Tibial nerve (tissue), 4 donors: ENCODE data around the gene HSF5. TPM values are rescaled to one million over a fixed set of nuclear protein-coding genes. Genes with fewer than 3 reads are reported as not detected.
A peak's percentile ranks its signal among the peaks of the same experiment; 100 is the strongest.

ENCODE experiments used
- DNase-seq, 2 donors: peaks; one replicate each; pipeline ENCODE4 v3.0.0-alpha.2; 2019; ENCODE audit warnings: low spot score in 2 of 2
- H3K27ac ChIP-seq, 4 donors: fragments of 200-600 bp; sonication (generic) in 3 of 4; one replicate each; pipeline ENCODE4 v1.5.1; 2017 to 2019; ENCODE audit warnings: mild to moderate bottlenecking in 1 of 4
- H3K27me3 ChIP-seq, 2 donors: fragments of 200-600 bp; sonication (generic) in 1 of 2; one replicate each; pipeline versions ENCODE4 v1.5.1 to v1.6.0; 2017 to 2019
- H3K36me3 ChIP-seq, 3 donors: fragments of 200-600 bp; sonication (generic); one replicate each; pipeline ENCODE4 v1.5.1; 2018 to 2019
- H3K4me1 ChIP-seq, 4 donors: fragments of 200-600 bp; sonication (generic) in 3 of 4; one replicate each; pipeline ENCODE4 v1.5.1; 2017 to 2019
- H3K4me3 ChIP-seq, 4 donors: fragments of 200-600 bp; sonication (generic) in 3 of 4; one replicate each; pipeline ENCODE4 v1.5.1; 2017 to 2019; ENCODE audit warnings: mild to moderate bottlenecking in 1 of 4, moderate library complexity in 1 of 4
- H3K9me3 ChIP-seq, 4 donors: fragments of 200-600 bp; sonication (generic) in 3 of 4; one replicate each; pipeline ENCODE4 v1.5.1; 2017 to 2019
- CTCF ChIP-seq, 5 experiments: fragments of 200-600 bp in 3 of 5; fragments of 450-650 bp in 2 of 5; sonication (generic) in 3 of 5; IDR thresholded peaks; one replicate each; pipeline ENCODE4 v1.5.1; 2016 to 2019; ENCODE audit warnings: antibody characterized with exemption in 5 of 5, mild to moderate bottlenecking in 3 of 5, moderate library complexity in 2 of 5
- EP300 ChIP-seq, 2 donors: sonication (generic); formaldehyde crosslinking; IDR thresholded peaks; one replicate each; pipeline ENCODE4 v1.6.1; 2017; ENCODE audit warnings: antibody characterized with exemption in 2 of 2, mild to moderate bottlenecking in 1 of 2
- POLR2A ChIP-seq, 2 donors: fragments of 450-650 bp; IDR thresholded peaks; one replicate each; pipeline ENCODE4 v1.6.1; 2017; ENCODE audit warnings: antibody characterized with exemption in 2 of 2, mild to moderate bottlenecking in 2 of 2, moderate library complexity in 2 of 2
- WGBS, 2 donors: methylation state at CpG; one replicate each; pipeline ENCODE4 v1.1.5; 2018; 5-methylcytosine and 5-hydroxymethylcytosine counted together
- total RNA-seq, 4 donors: library from RNA; depleted of rRNA; stranded (reverse); fragments of >200 nt; gene quantifications; one replicate each; pipeline ENCODE4 v1.1.0, GENCODE V29; 2016

Gene HSF5
- total RNA-seq, 4 donors from 2014 or later: 0.30 TPM; not detected in 3

DNA sequence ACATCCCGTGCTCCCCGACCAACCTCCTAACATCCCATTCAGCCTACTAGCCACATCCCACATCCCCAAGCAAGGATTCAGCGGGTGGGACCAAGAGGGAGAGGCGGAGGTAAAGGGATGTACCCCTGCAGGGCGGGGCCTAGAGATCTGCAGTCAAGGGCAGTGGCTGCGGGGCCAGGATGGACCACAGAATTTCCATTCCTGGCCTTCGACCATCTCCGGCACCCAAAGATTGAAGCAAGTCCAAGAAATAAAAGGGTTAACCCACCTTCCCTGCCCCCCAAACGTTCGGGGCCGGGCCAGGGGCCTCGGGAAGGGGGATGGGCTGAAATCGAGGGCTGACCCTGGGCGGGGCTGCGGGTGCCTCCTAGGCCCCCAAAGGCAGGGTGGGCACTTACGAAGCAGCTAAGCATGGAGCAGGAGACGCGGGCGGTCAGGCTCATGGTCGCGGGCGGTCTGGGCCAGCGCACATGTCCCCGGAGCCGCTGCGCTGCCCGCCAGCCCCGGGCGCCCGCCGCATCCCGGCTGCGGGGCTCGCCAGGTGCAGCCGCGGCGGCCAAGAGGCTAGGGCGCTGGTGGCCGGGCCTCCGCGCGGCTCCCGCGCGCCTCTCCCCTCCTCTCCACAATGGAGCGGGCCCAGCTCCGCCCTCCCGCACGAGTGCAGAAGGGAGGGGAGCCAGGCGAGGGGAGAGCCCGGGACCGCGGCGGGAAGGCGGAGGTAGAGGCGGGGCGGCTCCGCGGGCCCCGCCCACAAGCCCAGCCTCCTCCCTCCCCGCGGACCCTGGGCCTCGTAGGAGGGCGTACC, 26.0 kb upstream of the HSF5 start, which contains the start of gene MTMR4:
MTMR4 (minus strand) TSS at position 674 of the 805 bp plus-strand sequence; CDS start at position 443, 231 bp downstream.
- Histone ChIP-seq H3K36me3 (peaks cover 0 to 38% (median 10%) of the 10 kb centered on the region in 3 donors), H3K4me1 (peaks cover 0 to 54% (median 29%) of the 10 kb centered on the region in 4 donors), H3K27me3 (no peaks in the 10 kb centered on the region), H3K4me3 (peak within 1 kb of the TSS; percentile 63 to 83 (median 69)), H3K9me3 (no peaks in the 10 kb centered on the region), H3K27ac (peak within 1 kb of the TSS; percentile 66 to 99 (median 80))
- peak in 1 of 5 experiments; percentile 5 for TF ChIP-seq CTCF (IDR thresholded peaks at IDR 0.05)
- peak; percentile 24 to 26 for TF ChIP-seq POLR2A (IDR thresholded peaks at IDR 0.05)
- peak; percentile 22 to 53 for TF ChIP-seq EP300 (IDR thresholded peaks at IDR 0.05)
- 1 to 2% methylated on average over 45 to 55 of the region's 64 CpGs for WGBS, 2 donors
- DNase-seq: peak; percentile 50 to 57

DNA sequence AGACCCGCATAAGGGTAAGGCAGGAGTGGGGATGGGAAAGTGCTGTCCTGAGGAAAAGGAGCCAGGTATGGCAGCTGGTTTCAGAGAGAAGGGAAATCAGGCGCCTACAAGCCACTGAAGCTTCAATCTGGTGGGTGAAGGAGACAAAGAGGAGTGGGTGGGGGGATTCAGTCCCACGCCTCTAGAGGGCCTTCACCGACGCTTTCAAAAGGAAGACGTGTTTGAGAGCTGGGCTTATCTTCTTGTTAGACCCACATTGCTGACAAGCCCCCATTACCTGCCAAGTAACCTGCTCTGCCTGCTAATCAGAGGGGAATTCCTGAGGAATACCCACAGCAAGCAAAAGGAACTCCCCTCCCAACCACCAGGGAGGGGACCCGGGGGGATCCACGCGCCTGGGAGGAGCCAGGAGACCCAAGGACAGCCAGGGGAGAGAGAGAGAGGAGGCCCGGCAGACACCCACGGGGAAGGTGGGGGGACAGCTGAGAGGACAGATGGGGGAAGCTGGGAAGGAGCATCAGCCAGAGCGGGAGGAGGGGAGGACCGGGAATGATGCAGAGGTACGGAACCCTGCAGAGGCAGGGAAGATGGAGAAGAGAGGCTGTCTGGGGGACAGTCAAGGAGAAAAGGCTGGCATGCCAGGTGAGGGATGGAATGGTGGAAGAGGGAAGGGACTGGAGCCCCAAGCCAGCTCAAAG, 25.2 kb upstream of the HSF5 start:
- H3K4me1 ChIP-seq: peaks cover 0 to 50% (median 27%) of the 10 kb centered on the region in 4 donors
- no peak for DNase-seq
- 31 to 34% methylated on average over 14 of the region's 14 CpGs for WGBS, 2 donors
- H3K27ac ChIP-seq: peak overlapping the region in 1 of 4 donors; percentile 99
- no peaks in the 10 kb centered on the region for H3K27me3 ChIP-seq
- no peaks in the 10 kb centered on the region for H3K9me3 ChIP-seq
- peak overlapping the region; percentile 63 to 83 (median 69) for H3K4me3 ChIP-seq
- peaks cover 0 to 46% (median 14%) of the 10 kb centered on the region in 3 donors for H3K36me3 ChIP-seq
- TF ChIP-seq CTCF (IDR thresholded peaks at IDR 0.05) (no peak), EP300 (IDR thresholded peaks at IDR 0.05) (no peak), POLR2A (IDR thresholded peaks at IDR 0.05) (no peak)

DNA sequence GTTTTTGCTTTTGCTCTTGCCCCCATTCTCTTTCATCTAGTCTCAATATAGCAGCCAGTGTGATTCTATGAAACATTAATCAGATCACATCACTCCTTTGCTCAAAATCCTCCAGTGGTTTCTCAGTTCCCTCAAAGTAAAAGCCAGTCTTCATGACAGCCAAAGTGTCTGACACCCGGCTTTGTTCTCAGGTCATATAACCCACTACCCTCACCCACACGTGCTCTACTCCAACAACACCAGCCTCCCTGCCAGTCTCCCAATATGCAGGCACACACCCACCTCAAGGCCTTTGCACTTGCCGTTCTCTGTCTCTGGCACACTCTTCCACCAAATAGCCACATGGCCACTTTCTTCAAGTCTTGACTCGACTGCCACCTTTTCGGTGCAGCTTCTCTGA, 21.9 kb upstream of the HSF5 start:
- no peaks in the 10 kb centered on the region for H3K27me3 ChIP-seq
- no peak overlapping the region for H3K27ac ChIP-seq
- H3K4me3 ChIP-seq: no peak overlapping the region
- DNase-seq: no peak
- no peaks in the 10 kb centered on the region for H3K9me3 ChIP-seq
- peaks cover 0 to 79% (median 23%) of the 10 kb centered on the region in 3 donors for H3K36me3 ChIP-seq
- WGBS, 2 donors: 78 to 88% methylated on average over 5 of the region's 5 CpGs
- TF ChIP-seq POLR2A (IDR thresholded peaks at IDR 0.05) (no peak), CTCF (IDR thresholded peaks at IDR 0.05) (no peak), EP300 (IDR thresholded peaks at IDR 0.05) (no peak)
- peaks cover 0 to 26% (median 14%) of the 10 kb centered on the region in 4 donors for H3K4me1 ChIP-seq

GRCh38 chr17:58508341-58509067, 20.3 kb upstream of the HSF5 start:
- peaks cover 0 to 14% (median 4%) of the 10 kb centered on the region in 4 donors for H3K4me1 ChIP-seq
- no peaks in the 10 kb centered on the region for H3K9me3 ChIP-seq
- H3K27me3 ChIP-seq: no peaks in the 10 kb centered on the region
- no peak for DNase-seq
- WGBS, 2 donors: 80 to 87% methylated on average over 10 of the region's 10 CpGs
- TF ChIP-seq EP300 (IDR thresholded peaks at IDR 0.05) (no peak), CTCF (IDR thresholded peaks at IDR 0.05) (no peak), POLR2A (IDR thresholded peaks at IDR 0.05) (no peak)
- H3K4me3 ChIP-seq: no peak overlapping the region
- H3K27ac ChIP-seq: no peak overlapping the region
- peaks cover 0 to 95% (median 28%) of the 10 kb centered on the region in 3 donors for H3K36me3 ChIP-seq
